ENCODE measurements around the gene ADGRA1.

Gene ADGRA1

DNA sequence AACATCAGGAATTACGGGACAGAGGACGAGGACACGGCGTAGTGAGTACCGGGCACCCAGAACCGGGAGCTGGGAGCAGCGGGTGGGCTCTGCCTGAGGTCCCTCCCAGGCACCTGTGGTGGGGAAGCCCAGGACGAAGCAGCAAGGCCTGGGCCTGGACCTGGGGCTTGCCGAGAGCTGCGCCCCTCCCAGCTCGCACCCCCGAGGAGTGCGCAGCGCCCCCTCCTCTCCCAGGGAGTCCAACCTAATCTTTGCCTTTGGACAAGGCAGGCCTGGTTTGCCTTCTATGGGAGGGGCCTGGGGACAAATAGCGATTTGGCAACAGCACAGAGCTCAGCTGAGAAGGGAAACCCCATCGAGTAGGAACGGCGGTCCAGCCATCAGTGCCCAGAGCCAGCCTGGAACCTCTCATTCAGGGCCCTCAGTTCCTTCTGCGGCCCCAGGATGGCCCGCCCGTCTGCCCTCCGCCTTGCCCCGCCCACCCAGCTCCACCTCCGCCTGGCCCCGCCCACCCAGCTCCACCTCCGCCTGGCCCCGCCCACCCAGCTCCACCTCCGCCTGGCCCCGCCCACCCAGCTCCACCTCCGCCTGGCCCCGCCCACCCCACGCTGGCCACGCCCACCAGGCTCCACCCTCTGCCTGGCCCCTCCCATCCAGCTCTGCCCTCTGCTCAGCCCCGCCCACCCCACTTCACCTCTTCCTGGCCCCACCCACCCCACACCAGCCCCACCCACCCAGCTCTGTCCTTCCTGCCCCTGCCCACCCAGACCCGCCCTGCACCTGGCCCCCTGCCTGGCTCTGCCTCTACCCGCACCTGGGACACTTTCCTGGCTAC, 39.8 kb downstream of the ADGRA1 start:
- TF ChIP-seq, protein P1, sequence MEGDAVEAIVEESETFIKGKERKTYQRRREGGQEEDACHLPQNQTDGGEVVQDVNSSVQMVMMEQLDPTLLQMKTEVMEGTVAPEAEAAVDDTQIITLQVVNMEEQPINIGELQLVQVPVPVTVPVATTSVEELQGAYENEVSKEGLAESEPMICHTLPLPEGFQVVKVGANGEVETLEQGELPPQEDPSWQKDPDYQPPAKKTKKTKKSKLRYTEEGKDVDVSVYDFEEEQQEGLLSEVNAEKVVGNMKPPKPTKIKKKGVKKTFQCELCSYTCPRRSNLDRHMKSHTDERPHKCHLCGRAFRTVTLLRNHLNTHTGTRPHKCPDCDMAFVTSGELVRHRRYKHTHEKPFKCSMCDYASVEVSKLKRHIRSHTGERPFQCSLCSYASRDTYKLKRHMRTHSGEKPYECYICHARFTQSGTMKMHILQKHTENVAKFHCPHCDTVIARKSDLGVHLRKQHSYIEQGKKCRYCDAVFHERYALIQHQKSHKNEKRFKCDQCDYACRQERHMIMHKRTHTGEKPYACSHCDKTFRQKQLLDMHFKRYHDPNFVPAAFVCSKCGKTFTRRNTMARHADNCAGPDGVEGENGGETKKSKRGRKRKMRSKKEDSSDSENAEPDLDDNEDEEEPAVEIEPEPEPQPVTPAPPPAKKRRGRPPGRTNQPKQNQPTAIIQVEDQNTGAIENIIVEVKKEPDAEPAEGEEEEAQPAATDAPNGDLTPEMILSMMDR (IDR thresholded peaks at IDR 0.05; ENCODE audit: low read length, missing control alignments) = no peak
- no peak overlapping the region for H3K4me3 ChIP-seq (replicated peaks; ENCODE audit: low read depth, low read length)
- DNase-seq (ENCODE audit: low read depth) = no peak

DNA sequence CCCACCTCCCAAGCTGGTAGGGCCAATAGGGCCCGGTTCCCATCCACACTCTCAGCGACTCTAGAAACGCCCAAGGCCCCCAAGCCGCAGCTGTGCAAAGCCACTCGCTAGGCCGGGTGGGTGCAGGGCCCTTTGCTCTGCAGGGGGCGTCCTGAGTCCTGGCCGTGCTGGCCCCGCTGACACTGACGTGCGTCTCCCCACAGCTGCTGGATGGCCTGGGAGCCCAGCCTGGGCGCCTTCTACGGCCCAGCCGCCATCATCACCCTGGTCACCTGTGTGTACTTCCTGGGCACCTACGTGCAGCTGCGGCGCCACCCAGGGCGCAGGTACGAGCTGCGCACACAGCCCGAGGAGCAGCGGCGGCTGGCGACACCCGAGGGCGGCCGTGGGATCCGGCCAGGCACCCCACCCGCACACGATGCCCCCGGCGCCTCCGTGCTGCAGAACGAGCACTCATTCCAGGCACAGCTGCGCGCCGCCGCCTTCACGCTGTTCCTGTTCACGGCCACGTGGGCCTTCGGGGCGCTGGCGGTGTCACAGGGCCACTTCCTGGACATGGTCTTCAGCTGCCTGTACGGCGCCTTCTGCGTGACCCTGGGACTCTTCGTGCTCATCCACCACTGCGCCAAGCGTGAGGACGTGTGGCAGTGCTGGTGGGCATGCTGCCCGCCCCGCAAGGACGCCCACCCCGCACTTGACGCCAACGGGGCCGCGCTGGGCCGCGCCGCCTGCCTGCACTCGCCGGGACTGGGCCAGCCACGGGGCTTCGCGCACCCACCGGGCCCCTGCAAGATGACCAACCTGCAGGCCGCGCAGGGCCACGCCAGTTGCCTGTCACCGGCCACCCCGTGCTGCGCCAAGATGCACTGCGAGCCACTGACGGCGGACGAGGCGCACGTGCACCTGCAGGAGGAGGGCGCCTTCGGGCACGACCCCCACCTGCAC, 40.7 kb downstream of the ADGRA1 start:
- TF ChIP-seq, protein P1 (IDR thresholded peaks at IDR 0.05; ENCODE audit: low read length, missing control alignments) = no peak
- H3K4me3 ChIP-seq (replicated peaks; ENCODE audit: low read depth, low read length) = no peak overlapping the region
- no peak for DNase-seq (ENCODE audit: low read depth)

DNA sequence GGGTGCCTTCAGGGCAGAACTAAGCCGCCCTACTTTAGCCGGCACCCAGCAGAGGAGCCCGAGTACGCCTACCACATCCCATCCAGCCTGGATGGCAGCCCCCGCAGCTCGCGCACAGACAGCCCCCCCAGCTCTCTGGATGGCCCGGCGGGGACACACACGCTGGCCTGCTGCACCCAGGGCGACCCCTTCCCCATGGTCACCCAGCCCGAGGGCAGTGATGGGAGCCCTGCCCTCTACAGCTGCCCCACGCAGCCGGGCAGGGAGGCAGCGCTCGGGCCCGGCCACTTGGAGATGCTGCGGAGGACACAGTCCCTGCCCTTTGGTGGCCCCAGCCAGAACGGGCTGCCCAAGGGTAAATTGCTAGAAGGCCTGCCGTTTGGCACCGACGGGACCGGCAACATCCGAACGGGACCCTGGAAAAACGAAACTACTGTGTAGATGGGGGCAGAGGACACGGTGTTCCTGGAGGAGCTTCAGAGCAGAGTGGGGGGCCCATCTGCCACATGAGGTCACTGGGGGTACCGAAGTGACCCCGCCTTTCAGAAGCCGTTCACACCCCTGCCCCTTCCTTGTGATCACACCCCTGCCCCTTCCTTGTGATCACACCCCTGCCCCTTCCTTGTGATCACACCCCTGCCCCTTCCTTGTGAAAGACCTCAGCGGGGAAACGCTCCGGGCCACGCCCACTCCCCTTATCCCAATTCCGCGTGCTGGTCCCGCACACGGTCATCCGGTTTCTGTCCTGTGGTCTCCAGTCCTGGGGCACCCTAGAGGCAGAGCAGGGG, 41.5 kb downstream of the ADGRA1 start:
- TF ChIP-seq, protein P1 (IDR thresholded peaks at IDR 0.05; ENCODE audit: low read length, missing control alignments) = no peak
- DNase-seq (ENCODE audit: low read depth) = no peak
- H3K4me3 ChIP-seq (replicated peaks; ENCODE audit: low read depth, low read length) = no peak overlapping the region

DNA sequence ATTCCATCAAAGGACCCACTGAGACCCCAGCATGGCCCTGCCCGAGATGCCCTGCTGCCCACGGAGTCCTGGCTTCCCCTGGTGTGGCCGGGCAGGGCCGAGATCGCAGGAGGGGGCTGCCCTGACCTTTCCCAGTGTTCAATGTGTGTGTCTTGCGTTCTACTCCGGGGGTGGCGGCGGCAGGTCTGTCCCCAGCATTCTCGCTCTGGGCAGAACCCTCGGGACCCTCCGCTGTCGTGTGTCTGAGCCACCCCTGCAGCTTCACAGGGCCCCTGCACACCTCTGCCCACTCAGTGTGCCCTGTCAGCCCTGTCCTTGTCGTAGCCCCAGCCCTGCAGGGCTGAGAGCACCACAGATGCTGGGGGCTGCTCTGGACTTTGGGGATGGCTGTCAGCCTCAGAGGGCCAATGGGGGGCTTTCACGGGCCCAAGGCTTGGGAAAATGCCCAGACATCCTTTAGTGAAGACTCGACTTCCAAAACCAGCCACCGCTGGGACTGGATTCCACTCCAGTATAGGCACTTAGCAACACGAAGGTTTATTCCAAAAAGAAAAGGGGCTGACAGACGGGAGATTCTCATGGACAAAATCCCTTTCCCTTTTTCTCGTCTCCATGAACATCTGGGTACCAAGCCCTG, 42.3 kb downstream of the ADGRA1 start:
- no peak overlapping the region for H3K4me3 ChIP-seq (replicated peaks; ENCODE audit: low read depth, low read length)
- TF ChIP-seq, protein P1 (IDR thresholded peaks at IDR 0.05; ENCODE audit: low read length, missing control alignments) = no peak
- DNase-seq (ENCODE audit: low read depth) = no peak

DNA sequence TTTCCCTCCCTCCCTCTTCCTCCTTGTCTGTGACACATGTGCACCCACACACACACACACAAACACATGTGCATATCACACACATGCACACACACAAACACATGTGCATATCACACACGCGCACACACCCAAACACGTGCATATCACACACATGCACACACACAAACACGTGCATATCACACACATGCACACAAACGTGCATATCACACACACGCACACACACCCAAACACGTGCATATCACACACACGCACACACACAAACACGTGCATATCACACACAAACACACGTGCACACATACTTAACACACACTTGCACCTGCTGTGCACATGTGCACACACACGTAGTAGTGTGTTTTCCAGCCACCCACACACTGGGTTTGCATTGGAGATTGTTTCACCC, 42.9 kb downstream of the ADGRA1 start:
- DNase-seq (ENCODE audit: low read depth) = no peak
- TF ChIP-seq, protein P1 (IDR thresholded peaks at IDR 0.05; ENCODE audit: low read length, missing control alignments) = no peak
- no peak overlapping the region for H3K4me3 ChIP-seq (replicated peaks; ENCODE audit: low read depth, low read length)

DNA sequence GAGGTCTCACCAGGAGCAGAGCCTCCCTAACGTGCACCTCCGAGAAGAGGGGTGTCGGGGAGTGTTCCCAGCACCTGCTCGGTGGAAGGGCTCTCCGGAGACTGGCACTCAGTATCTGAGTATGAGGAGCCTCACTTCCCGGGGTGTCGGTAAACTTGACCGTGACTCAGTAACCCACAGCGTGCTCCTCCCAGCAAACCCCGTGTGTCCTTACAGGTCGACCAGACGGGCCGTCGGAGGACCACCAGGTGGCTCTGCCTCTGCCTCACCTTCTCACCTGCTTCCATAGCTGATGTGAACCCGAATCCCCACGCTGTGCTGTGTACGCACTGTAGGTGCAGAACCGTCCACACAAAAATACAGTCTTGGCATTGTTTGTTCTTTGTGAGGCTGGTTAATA, 43.3 kb downstream of the ADGRA1 start:
- no peak overlapping the region for H3K4me3 ChIP-seq (replicated peaks; ENCODE audit: low read depth, low read length)
- TF ChIP-seq, protein P1 (IDR thresholded peaks at IDR 0.05; ENCODE audit: low read length, missing control alignments) = no peak
- no peak for DNase-seq (ENCODE audit: low read depth)

Measured in fibroblast of pulmonary artery (primary cell).